HepG2 (cell line): ENCODE results near the gene CEACAM4. TPM values are rescaled to one million over a fixed set of nuclear protein-coding genes. Genes with fewer than 3 reads are reported as not detected.

Experiments
- ATAC-seq: fragments of 200-7000 bp; cut with Tn5 transposase; 3 replicates; pipeline ENCODE4 v1.9.1; 2020; ENCODE audit warnings: mild to moderate bottlenecking, moderate library complexity
- BruUV-seq: library from RNA; stranded (reverse); fragments of 400-500 nt; replicated peaks from 2 replicates; lab custom pipeline; 2021; lab: Mats Ljungman, UMichigan
- CTCF ChIA-PET: fragments of 300-600 bp; formaldehyde crosslinking; extraction: SDS; loops from one replicate; lab custom pipeline; 2021; ENCODE audit warnings: low total read pairs, inconsistent platforms, low intra/inter-chr PET ratio; lab: Yijun Ruan, JAX
- POLR2A ChIA-PET: fragments of 350-600 bp; sonication (Branson Sonifier 250); formaldehyde crosslinking; loops from one replicate; lab custom pipeline; 2020; ENCODE audit warnings: antibody characterized with exemption, inconsistent platforms; lab: Yijun Ruan, JAX
- DNase-seq: peaks from one replicate; pipeline ENCODE4 v3.0.0-alpha.2; 2015; ENCODE audit warnings: low spot score
- FAIRE-seq: peaks from 3 replicates; lab custom pipeline; 2011; peaks lifted over from hg19 to GRCh38; lab: Jason Lieb, UNC
- H2AFZ ChIP-seq: one replicate; pipeline ENCODE4 v1.6.1; 2011; ENCODE audit warnings: low read length, inconsistent platforms
- H3K27ac ChIP-seq: fragments of 300-600 bp; 3 replicates; pipeline ENCODE4 v1.8.0; 2011; ENCODE audit warnings: mixed run types, mild to moderate bottlenecking, mixed read lengths, low read length, inconsistent platforms; ENCODE audit not compliant: insufficient read depth; ENCODE audit errors: extremely low read length
- H3K27me3 ChIP-seq, 2 experiments: fragments of 200-600 bp in 1 of 2; 2 replicates in 1 of 2; 3 replicates in 1 of 2; pipeline versions ENCODE4 v1.6.0 to v1.8.0; 2011; ENCODE audit warnings: low read length in 2 of 2, mild to moderate bottlenecking in 2 of 2, moderate library complexity in 2 of 2, inconsistent platforms in 1 of 2; ENCODE audit not compliant: insufficient read depth in 2 of 2, control insufficient read depth in 1 of 2
- H3K36me3 ChIP-seq, 2 experiments: fragments of 200-600 bp in 1 of 2; replicated peaks in 1 of 2; 2 replicates in 1 of 2; 3 replicates in 1 of 2; pipeline versions ENCODE4 v1.5.1 to v1.8.0; 2011; ENCODE audit warnings: low read length in 2 of 2, inconsistent platforms in 1 of 2; ENCODE audit not compliant: insufficient read depth in 2 of 2, control insufficient read depth in 1 of 2
- H3K4me1 ChIP-seq: 2 replicates; pipeline ENCODE4 v1.5.1; 2012; ENCODE audit warnings: low read length, inconsistent platforms; ENCODE audit not compliant: insufficient read depth
- H3K4me2 ChIP-seq: 2 replicates; pipeline ENCODE4 v1.6.0; 2011; ENCODE audit warnings: low read depth, low read length, inconsistent platforms
- H3K4me3 ChIP-seq, 3 experiments: fragments of 200-600 bp in 1 of 3; sonication (generic), shearing (Covaris generic) in 1 of 3; replicated peaks in 1 of 3; 2 replicates each; pipeline ENCODE4 v1.5.1; 2011 to 2016; ENCODE audit warnings: low read length in 3 of 3, inconsistent platforms in 2 of 3, low read depth in 2 of 3, mild to moderate bottlenecking in 2 of 3, control low read depth in 1 of 3, mixed read lengths in 1 of 3; ENCODE audit not compliant: insufficient read depth in 1 of 3
- H3K79me2 ChIP-seq: one replicate; pipeline ENCODE4 v1.6.1; 2011; ENCODE audit warnings: low read length, inconsistent platforms; ENCODE audit not compliant: insufficient read depth
- H3K9ac ChIP-seq: 2 replicates; pipeline ENCODE4 v1.6.0; 2011; ENCODE audit warnings: mild to moderate bottlenecking, low read depth, low read length, inconsistent platforms; ENCODE audit not compliant: insufficient read depth
- H3K9me3 ChIP-seq: 2 replicates; pipeline ENCODE4 v1.5.1; 2012; ENCODE audit warnings: mild to moderate bottlenecking, low read length
- H4K20me1 ChIP-seq: 2 replicates; pipeline ENCODE4 v1.6.0; 2011; ENCODE audit warnings: inconsistent platforms, mild to moderate bottlenecking, low read length, moderate library complexity; ENCODE audit not compliant: insufficient read depth
- GATAD2A ChIP-seq: IDR thresholded peaks from 2 replicates; pipeline ENCODE4 v1.6.1; 2016
- HMGA1 ChIP-seq: sonication (generic); formaldehyde crosslinking; conservative IDR thresholded peaks from 2 replicates; pipeline ENCODE4 v1.4.0; 2020; ENCODE audit warnings: missing genetic modification reagents
- KLF15 ChIP-seq: sonication (generic); formaldehyde crosslinking; IDR thresholded peaks from 2 replicates; pipeline ENCODE4 v1.8.1; 2023; ENCODE audit warnings: borderline replicate concordance, mild to moderate bottlenecking, inconsistent platforms, missing genetic modification reagents, mixed read lengths
- PAX8 ChIP-seq: sonication (generic); formaldehyde crosslinking; IDR thresholded peaks from 2 replicates; pipeline ENCODE4 v1.8.0; 2022; ENCODE audit warnings: mild to moderate bottlenecking, missing genetic modification reagents, borderline replicate concordance
- PRDM15 ChIP-seq: sonication (generic); formaldehyde crosslinking; IDR thresholded peaks from 2 replicates; pipeline ENCODE4 v1.4.0; 2020; ENCODE audit warnings: missing genetic modification reagents
- TCF7L2 ChIP-seq: IDR thresholded peaks from 2 replicates; pipeline ENCODE4 v1.6.1; 2011; ENCODE audit warnings: mild to moderate bottlenecking, low read depth, low read length, moderate library complexity
- ZBTB20 ChIP-seq: sonication (generic); formaldehyde crosslinking; IDR thresholded peaks from 2 replicates; pipeline ENCODE4 v1.8.1; 2023; ENCODE audit warnings: missing genetic modification reagents, low read depth, mild to moderate bottlenecking, borderline replicate concordance
- ZGPAT ChIP-seq: IDR thresholded peaks from 2 replicates; pipeline ENCODE4 v1.6.1; 2016; ENCODE audit warnings: mild to moderate bottlenecking
- ZNF20 ChIP-seq: sonication (generic); formaldehyde crosslinking; IDR thresholded peaks from 2 replicates; pipeline ENCODE4 v1.4.0; 2020; ENCODE audit warnings: mild to moderate bottlenecking, moderate library complexity, missing genetic modification reagents
- ZNF530 ChIP-seq: sonication (generic); formaldehyde crosslinking; IDR thresholded peaks from 2 replicates; pipeline ENCODE4 v1.5.0; 2020; ENCODE audit warnings: low read depth, mild to moderate bottlenecking, missing genetic modification reagents
- ZNF549 ChIP-seq: sonication (generic); formaldehyde crosslinking; IDR thresholded peaks from 2 replicates; pipeline ENCODE4 v1.5.0; 2020; ENCODE audit warnings: missing genetic modification reagents
- ZNF709 ChIP-seq: sonication (generic); formaldehyde crosslinking; IDR thresholded peaks from 2 replicates; pipeline ENCODE4 v1.5.0; 2020; ENCODE audit warnings: mild to moderate bottlenecking, missing genetic modification reagents
- in situ Hi-C: cut with HindIII; loops from 2 replicates; pipeline ENCODE4 v1.10.0; 2017; ENCODE audit warnings: low pct_unique_long_range_greater_than_20kb; ENCODE audit not compliant: extremely low pct_ligation_motif_present
- intact Hi-C: fragments of 100-400 bp; cut with micrococcal nuclease; formaldehyde crosslinking; loops from one replicate; pipeline ENCODE4 v1.10.0; 2022; ENCODE audit not compliant: unreplicated experiment
- polyA plus RNA-seq, 8 experiments: library from polyadenylated mRNA; depleted of rRNA in 3 of 8; stranded (reverse) in 7 of 8; unstranded in 1 of 8; fragments of >200 nt; fragmentation: Illumina TruSeq in 4 of 8; extraction: Trizol in 4 of 8; gene quantifications; 2 replicates each; pipeline versions ENCODE4 v1.2.1 to v1.2.3, GENCODE V29; 2011 to 2016; ENCODE audit warnings: low read depth in 4 of 8, missing spikeins in 1 of 8, mixed read lengths in 1 of 8; ENCODE audit not compliant: insufficient read depth in 1 of 8
- total RNA-seq, 5 experiments: library from RNA; depleted of rRNA; stranded (reverse); fragments of >200 nt; fragmentation: Illumina TruSeq; extraction: Trizol; gene quantifications; 2 replicates each; pipeline ENCODE4 v1.2.3, GENCODE V29; 2016; ENCODE audit warnings: low read depth in 1 of 5
- TF ChIP-seq, protein P1 (sequence below): sonication (generic); formaldehyde crosslinking; IDR thresholded peaks from 2 replicates; pipeline ENCODE4 v1.4.0; 2020; ENCODE audit warnings: mild to moderate bottlenecking, missing genetic modification reagents
- TF ChIP-seq, protein P2 (sequence below): sonication (generic); formaldehyde crosslinking; IDR thresholded peaks from 2 replicates; pipeline ENCODE4 v1.4.0; 2020; ENCODE audit warnings: missing genetic modification reagents, borderline replicate concordance
- TF ChIP-seq, protein P3 (sequence below): sonication (generic); formaldehyde crosslinking; IDR thresholded peaks from 2 replicates; pipeline ENCODE4 v1.4.0; 2020; ENCODE audit warnings: missing genetic modification reagents, borderline replicate concordance
- TF ChIP-seq, protein P4 (sequence below): sonication (generic); formaldehyde crosslinking; IDR thresholded peaks from 2 replicates; pipeline ENCODE4 v1.8.1; 2023; ENCODE audit warnings: missing genetic modification reagents, mild to moderate bottlenecking, borderline replicate concordance

CEACAM4 gene
- total and polyA plus RNA-seq, 2 of the 13 experiments (the other 11 are each of a cell fraction or from before 2014, with no cell fraction given), result not detected

- H3K4me1 ChIP-seq, result no peaks in the 10 kb centered on the region
- H3K9ac ChIP-seq, result no peak overlapping the region
- no peaks in the 10 kb centered on the region for H3K9me3 ChIP-seq
- TF ChIP-seq PRDM15 (CRISPR knock-in tag), result no peak
- TF ChIP-seq ZNF709 (CRISPR knock-in tag), result no peak
- TF ChIP-seq TCF7L2, result no peak
- no peak for TF ChIP-seq KLF15 (CRISPR knock-in tag)
- no peak for TF ChIP-seq HMGA1 (CRISPR knock-in tag)
- TF ChIP-seq, protein P1, sequence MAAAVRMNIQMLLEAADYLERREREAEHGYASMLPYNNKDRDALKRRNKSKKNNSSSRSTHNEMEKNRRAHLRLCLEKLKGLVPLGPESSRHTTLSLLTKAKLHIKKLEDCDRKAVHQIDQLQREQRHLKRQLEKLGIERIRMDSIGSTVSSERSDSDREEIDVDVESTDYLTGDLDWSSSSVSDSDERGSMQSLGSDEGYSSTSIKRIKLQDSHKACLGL (CRISPR knock-in tag), result no peak
- no peak for TF ChIP-seq ZNF20
- no peak for TF ChIP-seq ZNF549 (CRISPR knock-in tag)
- no peak for TF ChIP-seq ZGPAT (CRISPR knock-in tag)
- TF ChIP-seq ZBTB20 (CRISPR knock-in tag), result no peak
- TF ChIP-seq, protein P2, sequence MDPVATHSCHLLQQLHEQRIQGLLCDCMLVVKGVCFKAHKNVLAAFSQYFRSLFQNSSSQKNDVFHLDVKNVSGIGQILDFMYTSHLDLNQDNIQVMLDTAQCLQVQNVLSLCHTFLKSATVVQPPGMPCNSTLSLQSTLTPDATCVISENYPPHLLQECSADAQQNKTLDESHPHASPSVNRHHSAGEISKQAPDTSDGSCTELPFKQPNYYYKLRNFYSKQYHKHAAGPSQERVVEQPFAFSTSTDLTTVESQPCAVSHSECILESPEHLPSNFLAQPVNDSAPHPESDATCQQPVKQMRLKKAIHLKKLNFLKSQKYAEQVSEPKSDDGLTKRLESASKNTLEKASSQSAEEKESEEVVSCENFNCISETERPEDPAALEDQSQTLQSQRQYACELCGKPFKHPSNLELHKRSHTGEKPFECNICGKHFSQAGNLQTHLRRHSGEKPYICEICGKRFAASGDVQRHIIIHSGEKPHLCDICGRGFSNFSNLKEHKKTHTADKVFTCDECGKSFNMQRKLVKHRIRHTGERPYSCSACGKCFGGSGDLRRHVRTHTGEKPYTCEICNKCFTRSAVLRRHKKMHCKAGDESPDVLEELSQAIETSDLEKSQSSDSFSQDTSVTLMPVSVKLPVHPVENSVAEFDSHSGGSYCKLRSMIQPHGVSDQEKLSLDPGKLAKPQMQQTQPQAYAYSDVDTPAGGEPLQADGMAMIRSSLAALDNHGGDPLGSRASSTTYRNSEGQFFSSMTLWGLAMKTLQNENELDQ (CRISPR knock-in tag), result no peak
- no peak for TF ChIP-seq PAX8 (CRISPR knock-in tag)
- TF ChIP-seq, protein P3, sequence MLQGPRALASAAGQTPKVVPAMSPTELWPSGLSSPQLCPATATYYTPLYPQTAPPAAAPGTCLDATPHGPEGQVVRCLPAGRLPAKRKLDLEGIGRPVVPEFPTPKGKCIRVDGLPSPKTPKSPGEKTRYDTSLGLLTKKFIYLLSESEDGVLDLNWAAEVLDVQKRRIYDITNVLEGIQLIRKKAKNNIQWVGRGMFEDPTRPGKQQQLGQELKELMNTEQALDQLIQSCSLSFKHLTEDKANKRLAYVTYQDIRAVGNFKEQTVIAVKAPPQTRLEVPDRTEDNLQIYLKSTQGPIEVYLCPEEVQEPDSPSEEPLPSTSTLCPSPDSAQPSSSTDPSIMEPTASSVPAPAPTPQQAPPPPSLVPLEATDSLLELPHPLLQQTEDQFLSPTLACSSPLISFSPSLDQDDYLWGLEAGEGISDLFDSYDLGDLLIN (CRISPR knock-in tag), result no peak
- no peak for TF ChIP-seq ZNF530 (CRISPR knock-in tag)
- TF ChIP-seq, protein P4, sequence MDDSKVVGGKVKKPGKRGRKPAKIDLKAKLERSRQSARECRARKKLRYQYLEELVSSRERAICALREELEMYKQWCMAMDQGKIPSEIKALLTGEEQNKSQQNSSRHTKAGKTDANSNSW (CRISPR knock-in tag), result no peak
- no peak for TF ChIP-seq GATAD2A (CRISPR knock-in tag)
- intact Hi-C loops (no loop called here), in situ Hi-C loops (no loop called here)
- H3K27me3 ChIP-seq, result no peaks in the 10 kb centered on the region; a peak in 2 of 5 replicates
- no peak overlapping the region for H3K4me2 ChIP-seq
- DNase-seq, result no peak
- no peak overlapping the region for H2AFZ ChIP-seq
- no peaks in the 10 kb centered on the region for H3K36me3 ChIP-seq
- FAIRE-seq, result no peak
- BruUV-seq, result no TSS peak
- no peak overlapping the region for H3K27ac ChIP-seq
- CTCF ChIA-PET, result no interaction called here
- no peaks in the 10 kb centered on the region for H3K79me2 ChIP-seq
- ATAC-seq, result no peak
- POLR2A ChIA-PET, result no interaction called here
- no peak overlapping the region for H3K4me3 ChIP-seq
- no peaks in the 10 kb centered on the region for H4K20me1 ChIP-seq
Measured at GRCh38 chr19:41610789-41611188, 16.1 kb downstream of the CEACAM4 start.
